GM18505 (cell line): ENCODE data around the gene BRD1.

ENCODE experiments used
- ATAC-seq: cut with Tn5 transposase; IDR thresholded peaks from one replicate; pipeline ENCODE4 v1.9.1; 2021; ENCODE audit not compliant: unreplicated experiment
- POLR2A ChIP-seq: IDR thresholded peaks from 4 replicates; pipeline ENCODE4 v1.6.1; 2011; ENCODE audit warnings: borderline replicate concordance; ENCODE audit not compliant: insufficient read depth, insufficient read length; ENCODE audit errors: extremely low read depth

BRD1 gene

DNA sequence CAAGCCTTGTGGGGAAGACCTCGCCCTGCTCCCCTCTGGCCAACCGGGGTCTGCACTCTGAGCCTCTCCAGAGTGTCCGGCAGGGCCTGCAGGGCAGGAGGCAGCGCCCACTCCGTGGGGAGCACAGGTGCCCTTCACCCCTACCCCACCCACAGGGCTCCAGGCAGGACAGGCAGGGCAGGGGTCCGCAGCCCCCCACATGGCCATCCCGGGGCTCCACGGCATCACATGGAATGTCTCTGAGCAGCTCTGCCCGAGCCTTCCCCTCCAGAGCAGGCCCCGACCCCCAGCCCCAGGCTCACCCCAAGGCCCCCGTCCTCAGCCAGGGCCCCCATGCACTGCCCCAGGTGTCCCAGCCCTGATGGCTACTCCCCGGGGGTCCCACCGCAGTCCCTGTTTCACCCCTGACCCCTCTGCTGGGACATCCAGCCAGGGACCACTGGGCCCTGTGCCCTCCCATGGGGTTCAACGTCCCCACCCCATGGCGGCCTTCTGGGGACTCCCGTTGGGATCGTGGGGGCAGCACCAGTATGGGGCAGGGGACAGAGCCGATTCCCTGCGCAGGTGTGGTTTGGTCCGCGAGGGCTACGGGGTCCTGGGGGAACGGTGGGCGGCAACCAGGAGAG is 77.7 kb downstream of the BRD1 start:
- no peak for ATAC-seq
- TF ChIP-seq POLR2A = no peak

DNA sequence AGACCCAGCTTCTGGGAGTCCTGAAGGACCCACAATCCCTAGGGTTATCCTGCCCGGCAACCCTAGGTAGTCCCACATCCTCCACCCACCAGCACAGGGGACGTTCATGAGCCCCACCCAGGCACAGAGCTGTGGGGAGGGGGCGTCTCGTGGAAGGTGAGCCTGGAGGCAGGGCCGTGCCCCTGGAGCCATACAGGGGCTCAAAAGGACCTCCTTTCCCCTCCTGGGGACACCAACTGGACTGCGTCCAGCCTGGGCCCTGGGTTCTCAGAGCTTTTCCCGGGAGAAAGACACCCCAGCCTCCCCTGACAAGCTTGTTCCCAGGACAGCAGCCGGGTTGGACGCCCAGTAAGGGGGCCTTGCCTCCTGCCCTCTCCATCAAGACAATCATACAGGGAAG is 78.4 kb downstream of the BRD1 start:
- no peak for TF ChIP-seq POLR2A
- no peak for ATAC-seq

DNA sequence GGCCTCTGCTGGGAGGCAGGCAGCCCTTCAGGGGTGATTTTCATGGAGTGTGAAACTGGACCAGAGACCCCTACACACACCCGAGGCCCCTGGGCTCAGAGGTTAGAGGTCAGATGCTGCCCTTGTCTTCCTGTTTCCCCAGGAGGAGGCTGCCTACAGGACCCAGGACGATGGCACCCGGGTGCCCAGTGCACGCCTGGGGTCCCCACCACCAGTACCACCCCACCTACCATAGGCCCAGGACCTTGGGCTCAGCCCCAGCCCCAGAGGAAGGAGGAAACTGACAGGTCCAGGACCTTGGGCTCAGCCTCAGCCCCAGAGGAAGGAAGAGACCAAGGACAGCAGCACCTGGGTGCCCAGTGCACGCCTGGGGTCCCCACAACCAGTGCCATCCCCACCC is 79.2 kb downstream of the BRD1 start:
- no peak for TF ChIP-seq POLR2A
- no peak for ATAC-seq

DNA sequence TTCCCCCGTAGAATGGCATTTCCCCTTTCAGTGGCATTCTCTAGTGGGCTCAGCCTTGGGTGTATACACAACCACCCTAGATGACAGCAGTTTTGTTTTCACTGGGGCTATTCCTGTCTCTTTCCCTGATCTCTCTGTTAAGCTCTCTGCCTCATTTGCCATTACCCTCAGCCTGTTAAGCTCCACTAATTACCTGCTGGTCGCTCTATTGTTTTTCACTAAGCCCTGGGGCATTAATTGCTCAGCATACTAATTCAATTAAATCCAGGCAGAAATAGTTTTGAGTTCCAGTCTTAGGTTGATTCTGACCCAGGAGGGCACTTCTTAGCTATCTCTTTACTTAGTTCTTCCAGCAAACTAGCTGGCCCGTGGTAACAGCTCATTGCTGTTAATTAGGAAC is 80.0 kb downstream of the BRD1 start:
- no peak for ATAC-seq
- TF ChIP-seq POLR2A = no peak

DNA sequence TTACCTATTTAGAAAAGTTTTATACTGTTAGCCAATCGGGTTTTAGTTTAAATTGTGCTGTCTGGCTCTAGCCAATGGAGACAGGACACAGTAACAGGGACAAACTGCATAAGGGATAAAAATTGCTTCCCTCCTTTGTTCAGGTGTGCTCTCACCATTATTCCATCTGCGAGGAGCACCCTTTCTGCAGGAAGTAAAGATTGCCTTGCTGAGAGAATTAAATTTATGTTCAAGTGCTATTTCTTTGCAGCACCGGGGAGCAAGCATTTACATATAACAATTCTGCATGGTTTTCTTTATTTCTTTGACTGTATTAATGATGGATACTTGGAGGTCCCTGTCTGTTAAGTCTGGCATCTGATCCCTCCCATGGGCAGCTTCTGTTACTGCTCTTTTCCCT is 80.5 kb downstream of the BRD1 start:
- TF ChIP-seq POLR2A = no peak

DNA sequence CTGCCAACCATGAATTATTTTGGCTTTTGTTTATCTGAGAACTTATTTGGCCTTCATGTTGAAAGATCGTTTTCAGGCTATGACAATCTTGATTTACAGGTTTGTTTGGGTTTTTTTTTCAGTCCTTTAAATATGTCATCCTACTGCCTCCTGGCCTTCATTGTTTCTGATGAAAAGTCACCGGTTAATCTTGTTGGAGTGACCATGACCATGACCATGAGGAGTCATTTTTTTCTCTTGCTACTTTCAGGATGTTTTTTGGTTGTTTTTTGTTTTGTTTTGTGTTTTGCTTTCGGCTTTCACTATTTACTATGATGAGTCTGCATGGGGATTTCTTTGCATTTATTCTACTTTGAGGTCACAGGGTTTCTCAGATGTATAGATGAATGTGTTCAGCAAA is 81.6 kb downstream of the BRD1 start:
- no peak for TF ChIP-seq POLR2A
- no peak for ATAC-seq

More for the DNA sequence above, 80.5 kb downstream of the BRD1 start:
- ATAC-seq = no peak

DNA sequence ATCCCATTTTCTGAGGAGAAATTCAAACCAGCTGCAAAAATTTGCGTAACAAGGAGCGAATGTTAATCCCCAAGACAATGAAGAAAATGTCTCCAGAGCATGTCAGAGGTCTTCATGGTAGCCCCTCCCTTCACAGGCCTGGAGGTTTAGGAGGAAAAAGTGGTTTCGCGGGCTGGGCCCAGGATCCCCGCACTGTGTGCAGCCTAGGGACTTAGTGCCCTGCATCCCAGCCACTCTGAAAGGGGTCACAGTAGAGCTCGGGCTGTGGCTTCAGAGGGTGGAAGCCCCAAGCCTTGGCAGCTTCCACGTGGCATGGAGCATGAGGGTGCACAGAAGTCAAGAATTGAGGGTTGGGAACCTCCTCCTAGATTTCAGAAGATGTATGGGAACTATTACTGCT is 87.4 kb downstream of the BRD1 start:
- no peak for ATAC-seq
- no peak for TF ChIP-seq POLR2A

DNA sequence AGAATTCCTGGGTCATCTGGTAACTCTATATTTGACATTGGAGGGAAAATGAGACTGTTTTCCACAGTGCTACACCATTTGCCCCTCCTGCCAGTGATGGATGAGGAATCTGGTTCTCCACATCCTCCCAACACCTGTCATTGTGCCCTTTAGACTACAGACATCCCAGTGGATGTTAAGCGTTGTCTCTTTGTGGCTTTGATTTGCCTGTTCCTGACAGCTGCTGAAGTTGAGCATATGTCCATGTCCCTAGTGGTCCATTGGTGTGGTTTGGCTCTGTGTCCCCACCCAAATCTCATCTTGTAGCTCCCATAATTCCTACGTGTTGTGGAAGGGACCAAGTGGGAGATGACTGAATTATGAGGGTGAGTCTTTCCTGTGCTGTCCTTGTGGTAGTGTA is 88.5 kb downstream of the BRD1 start:
- TF ChIP-seq POLR2A = no peak
- ATAC-seq = no peak

DNA sequence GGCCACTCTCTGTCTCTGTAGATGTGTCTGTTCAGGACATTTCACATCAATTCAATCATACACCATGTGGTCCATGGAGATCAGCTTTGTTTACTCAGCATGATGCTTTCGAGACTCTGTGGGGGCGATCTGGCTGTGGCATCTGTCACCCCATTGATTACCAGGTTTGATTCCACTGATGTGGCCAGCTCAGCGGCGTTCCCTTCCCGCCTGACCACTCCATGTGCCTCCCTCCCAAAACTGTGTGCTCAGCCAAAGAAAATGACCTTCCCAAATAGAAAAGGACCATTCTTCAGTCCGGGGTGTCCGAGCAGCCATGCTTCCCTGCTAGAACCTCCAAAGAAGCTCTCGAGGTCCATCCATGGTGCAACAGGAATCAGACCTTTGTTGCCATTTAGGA is 89.1 kb downstream of the BRD1 start:
- TF ChIP-seq POLR2A = no peak
- no peak for ATAC-seq

DNA sequence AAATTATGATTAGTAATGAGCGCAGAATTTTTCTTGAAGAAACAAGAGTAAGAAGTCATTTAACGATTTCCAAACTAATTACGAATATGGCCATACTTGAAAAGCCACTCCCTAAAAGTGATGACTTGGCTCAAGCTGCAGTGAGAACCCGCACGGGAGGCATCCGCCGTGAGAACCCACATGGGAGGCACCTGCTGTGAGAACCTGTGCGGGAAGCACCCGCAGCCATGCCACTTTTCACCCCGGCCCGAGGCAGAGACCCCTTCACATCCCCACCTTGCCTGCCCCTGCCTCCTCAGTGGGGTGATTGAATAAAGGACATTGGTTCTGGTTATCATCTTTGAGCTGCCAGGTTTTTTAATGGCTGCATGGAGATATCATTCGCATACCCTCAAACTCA is 89.7 kb downstream of the BRD1 start:
- no peak for TF ChIP-seq POLR2A
- no peak for ATAC-seq

DNA sequence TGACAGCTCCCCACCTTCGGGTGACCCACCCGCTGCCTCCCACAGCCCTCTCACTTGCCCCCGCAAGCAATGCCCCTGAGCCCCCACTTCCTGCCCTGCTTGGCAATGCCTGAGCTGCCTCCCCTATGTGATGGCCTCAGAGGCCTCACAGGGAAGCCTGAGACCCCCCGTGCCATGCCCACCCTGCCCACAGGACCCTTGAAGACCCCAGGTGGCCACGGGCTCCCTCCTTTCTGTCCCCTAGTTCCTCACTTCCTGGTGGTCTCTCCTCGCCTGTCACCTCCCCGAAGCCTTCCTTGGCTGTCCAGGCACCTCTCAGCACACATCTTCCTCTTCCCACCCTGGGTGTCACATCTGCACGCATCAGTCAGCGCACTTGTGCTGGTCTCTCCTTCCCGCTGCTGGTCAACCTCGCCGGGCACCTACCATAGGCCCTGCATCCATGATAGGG is 90.5 kb downstream of the BRD1 start:
- TF ChIP-seq POLR2A = no peak
- ATAC-seq = no peak

DNA sequence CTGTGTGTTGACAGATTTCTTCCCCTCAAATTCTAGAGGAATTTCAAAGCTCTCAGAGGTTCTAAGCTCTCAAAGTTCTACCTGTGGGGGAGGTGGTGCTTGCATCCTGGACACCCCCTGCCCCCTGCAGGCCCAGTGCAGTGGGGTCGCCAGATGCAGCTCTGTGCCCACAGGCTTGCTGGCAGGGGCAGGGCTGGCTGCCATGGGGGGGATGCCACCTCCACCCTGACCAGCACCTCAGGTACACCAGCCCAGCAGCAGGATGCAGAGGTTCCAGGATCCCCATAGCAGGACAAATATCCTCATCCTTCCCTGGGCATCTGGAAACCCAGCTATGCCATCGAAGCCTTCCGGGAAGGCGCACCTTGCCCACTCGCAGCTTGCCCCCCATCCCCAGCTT is 91.1 kb downstream of the BRD1 start:
- TF ChIP-seq POLR2A = no peak
- no peak for ATAC-seq

DNA sequence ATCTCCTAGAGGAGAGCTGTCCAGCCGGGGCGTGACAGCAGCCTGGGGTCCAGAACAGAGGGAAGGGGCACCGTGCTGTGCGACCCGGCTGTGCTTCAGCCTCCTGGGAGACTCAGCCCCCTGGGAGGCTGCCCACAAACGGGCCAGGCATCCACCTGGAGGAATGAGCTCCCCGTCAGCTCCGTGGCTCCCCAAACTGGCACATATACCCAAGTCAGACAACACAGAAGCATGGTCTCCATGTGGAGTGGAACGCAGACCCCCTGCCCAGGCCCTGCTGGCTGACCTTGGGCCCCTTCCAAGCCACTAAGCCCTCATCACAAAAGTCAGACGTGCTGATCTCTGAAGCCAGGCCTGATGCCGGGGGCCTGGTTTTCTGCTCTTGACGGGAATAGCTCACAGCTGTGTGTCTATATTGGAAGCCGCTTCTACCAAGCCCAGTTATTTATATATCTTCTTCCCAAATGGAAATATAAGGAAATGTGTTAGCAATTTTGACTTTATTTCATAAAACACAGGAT is 91.7 kb downstream of the BRD1 start:
- ATAC-seq = no peak
- no peak for TF ChIP-seq POLR2A

DNA sequence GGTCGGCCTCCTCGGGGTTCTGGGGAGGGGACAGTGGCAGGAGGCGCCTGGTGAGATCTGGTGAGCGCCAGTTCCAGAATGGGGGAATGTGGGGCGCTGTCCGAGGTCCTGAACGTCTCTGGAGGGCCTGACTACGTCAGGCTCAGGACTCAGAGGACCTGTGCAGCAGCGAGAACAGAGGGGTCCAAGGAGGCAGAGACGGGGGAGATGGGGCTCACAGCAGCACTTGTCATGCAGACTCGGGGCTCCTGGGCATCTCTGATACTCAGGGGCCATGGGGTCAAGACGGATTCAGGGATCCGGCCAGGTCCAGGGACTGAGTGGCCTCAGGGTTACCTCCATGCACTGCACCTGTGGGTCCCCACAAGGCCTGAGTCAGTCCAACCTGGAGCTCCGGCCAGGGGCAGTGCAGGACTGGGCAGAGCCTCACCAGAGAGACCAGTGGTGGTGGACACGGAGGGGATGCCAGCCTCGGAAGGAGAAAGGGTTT is 92.2 kb downstream of the BRD1 start:
- no peak for TF ChIP-seq POLR2A

DNA sequence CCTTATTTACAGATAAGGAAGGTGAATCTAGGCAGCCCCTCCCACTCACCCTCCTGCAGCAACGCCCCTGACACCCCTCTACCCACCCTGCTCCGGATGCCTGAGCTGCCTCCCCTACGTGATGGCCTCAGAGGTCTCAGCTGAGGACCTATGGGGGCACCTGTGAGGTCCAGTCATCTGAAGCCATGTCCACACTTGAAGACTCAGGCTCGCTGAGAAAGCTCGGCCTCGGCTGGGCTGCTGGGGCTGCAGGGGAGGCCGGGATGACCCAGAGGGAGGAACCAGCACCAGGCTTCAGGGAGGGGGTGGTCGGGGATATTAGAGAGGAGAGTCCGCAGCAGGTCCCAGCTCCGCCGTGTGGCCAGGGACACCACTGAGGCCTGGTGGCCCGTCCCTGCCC is 92.8 kb downstream of the BRD1 start:
- no peak for ATAC-seq
- TF ChIP-seq POLR2A = no peak

More for the DNA sequence above, 92.2 kb downstream of the BRD1 start:
- no peak for ATAC-seq

DNA sequence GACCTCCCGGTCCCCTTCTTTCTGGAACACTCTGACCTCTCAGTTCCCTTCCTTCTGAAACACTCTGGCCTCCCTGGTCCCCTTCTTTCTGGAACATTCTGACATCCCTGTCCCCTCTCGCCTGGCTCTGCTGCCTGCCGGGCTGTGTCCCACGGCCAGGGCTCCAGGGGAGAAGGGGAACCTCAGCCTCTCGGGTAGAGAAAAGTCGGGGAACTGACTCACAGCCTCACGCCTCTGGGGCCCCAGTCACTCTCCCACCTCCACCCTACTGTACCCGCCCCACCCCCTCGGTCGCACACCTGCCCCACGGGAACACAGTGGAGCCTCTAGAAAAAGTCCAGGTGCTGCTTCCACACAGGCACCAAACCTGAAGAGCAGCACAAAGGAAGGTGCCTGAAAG is 93.3 kb downstream of the BRD1 start:
- TF ChIP-seq POLR2A = no peak
- ATAC-seq = no peak

DNA sequence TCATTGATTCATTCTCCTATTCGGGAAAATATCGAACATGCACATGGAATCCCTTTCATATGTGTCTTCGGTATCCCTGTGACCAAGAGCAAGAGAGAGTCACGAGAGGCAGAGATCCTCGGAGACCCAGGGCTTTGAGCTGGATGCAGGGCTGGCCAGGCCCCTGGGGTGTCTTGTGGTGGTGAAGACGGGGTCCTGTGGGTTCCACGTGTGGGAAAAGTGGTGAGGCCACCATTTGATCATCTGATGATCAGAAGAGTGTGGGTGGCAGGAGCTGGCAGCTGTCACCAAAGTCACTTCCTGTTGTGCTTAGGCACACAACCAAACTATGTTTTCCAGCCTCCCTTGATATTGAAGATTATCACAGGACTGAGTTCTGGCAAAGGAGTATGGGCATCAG is 94.0 kb downstream of the BRD1 start:
- TF ChIP-seq POLR2A = no peak
- ATAC-seq = no peak
